GM12864 (cell line): ENCODE measurements around the gene ITGA3.
"Not testable (repeated sequence)": the region's sequence is repeated elsewhere in the genome, so short reads cannot be mapped to it uniquely, and the experiment has no call there.

Experiments
- DNase-seq: peaks from one replicate; pipeline ENCODE4 v3.0.0-alpha.2; 2011; ENCODE audit warnings: low read depth
- H3K4me3 ChIP-seq: 2 replicates; pipeline ENCODE4 v1.5.1; 2011; ENCODE audit warnings: mild to moderate bottlenecking, low read depth, low read length, control low read depth
- TF ChIP-seq, protein P1 (sequence below): IDR thresholded peaks from 2 replicates; pipeline ENCODE4 v1.5.1; 2011; ENCODE audit warnings: low read depth, mild to moderate bottlenecking, moderate library complexity, low read length, control low read depth, inconsistent platforms; ENCODE audit errors: missing control alignments

The ITGA3 gene

DNA sequence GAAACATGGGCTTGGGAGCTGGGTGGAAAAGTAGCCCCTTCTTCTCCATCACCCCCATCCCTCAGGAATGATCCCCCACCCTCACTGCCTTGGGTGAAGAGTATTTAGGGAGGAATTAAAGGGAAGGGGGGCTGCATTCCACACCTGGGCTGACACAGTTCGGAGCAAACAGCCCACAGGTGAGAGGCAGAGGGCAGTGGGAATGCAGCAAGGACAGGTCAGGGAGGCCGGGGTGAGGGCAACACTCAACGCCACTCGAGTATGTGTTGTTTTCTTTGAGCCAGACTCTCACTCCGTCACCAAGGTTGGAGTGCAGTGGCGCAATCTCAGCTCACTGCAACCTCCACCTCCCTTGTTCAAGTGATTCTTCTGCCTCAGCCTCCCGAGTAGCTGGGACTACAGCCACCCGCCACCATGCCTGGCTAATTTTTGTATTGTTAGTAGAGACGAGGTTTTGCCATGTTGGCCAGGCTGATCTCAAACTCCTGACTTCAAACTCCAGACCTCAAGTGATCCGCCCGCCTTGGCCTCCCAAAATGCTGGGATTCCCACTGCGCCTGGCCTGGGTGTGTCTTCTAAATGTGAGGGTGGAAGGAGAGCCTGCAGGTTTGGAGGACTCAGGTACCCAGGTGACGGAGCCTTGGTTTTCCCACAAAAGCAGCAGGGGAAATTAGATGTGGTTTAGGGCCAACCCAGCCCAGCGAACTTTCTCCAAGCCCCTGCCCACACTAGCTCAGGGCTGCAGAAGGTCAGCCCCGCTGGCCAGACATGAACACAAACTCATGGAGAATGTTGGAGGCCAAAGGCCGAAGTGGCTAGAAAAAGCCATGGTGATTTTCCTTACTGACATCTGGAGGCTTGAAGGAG is 21.2 kb upstream of the ITGA3 start:
- no peak overlapping the region for H3K4me3 ChIP-seq
- DNase-seq = no peak
- TF ChIP-seq, protein P1, sequence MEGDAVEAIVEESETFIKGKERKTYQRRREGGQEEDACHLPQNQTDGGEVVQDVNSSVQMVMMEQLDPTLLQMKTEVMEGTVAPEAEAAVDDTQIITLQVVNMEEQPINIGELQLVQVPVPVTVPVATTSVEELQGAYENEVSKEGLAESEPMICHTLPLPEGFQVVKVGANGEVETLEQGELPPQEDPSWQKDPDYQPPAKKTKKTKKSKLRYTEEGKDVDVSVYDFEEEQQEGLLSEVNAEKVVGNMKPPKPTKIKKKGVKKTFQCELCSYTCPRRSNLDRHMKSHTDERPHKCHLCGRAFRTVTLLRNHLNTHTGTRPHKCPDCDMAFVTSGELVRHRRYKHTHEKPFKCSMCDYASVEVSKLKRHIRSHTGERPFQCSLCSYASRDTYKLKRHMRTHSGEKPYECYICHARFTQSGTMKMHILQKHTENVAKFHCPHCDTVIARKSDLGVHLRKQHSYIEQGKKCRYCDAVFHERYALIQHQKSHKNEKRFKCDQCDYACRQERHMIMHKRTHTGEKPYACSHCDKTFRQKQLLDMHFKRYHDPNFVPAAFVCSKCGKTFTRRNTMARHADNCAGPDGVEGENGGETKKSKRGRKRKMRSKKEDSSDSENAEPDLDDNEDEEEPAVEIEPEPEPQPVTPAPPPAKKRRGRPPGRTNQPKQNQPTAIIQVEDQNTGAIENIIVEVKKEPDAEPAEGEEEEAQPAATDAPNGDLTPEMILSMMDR = no peak

DNA sequence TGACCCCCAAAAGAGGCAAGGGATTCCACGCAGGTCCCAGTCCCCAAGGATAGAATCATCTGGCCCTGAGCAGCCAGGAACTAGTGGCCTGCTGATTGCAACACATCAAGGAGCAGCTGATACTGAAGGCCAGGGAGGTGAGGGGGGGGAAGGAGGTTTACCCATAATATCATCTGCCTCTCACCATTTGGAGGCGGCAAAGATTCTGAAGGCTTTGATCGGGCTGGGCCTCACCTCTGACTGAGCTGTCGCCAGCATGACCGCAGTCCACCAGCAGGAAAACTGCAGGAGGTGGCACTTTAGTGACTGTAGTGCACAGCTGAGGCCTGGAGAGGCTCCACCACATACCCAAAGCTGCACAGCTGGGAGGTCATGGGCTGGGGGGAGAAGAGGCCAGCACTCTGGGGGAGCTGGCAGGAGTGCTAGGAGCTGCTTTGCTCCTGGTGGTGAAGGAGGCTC is 20.5 kb upstream of the ITGA3 start:
- H3K4me3 ChIP-seq = no peak overlapping the region
- TF ChIP-seq, protein P1 = no peak
- DNase-seq = no peak

DNA sequence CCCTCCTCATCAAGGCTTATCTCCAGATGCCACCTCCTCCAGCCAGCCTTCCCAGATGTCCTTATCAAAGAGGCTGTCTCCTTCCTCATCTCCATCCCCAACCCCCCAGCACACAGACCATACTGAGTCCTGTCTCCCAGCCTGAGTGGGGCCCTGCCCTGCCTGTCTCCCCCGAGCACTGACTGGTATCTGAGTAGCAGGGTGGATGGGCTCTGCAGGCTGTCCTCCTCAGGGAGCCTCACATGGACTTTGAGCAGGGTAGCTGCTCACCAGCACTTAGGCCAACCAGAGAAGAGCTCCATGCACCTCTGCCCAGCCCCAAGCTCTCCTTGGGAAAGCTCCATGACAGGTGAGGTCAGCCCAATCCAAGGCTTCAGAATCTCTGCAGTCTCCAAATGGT is 20.0 kb upstream of the ITGA3 start:
- H3K4me3 ChIP-seq = no peak overlapping the region
- TF ChIP-seq, protein P1 = no peak
- no peak for DNase-seq

DNA sequence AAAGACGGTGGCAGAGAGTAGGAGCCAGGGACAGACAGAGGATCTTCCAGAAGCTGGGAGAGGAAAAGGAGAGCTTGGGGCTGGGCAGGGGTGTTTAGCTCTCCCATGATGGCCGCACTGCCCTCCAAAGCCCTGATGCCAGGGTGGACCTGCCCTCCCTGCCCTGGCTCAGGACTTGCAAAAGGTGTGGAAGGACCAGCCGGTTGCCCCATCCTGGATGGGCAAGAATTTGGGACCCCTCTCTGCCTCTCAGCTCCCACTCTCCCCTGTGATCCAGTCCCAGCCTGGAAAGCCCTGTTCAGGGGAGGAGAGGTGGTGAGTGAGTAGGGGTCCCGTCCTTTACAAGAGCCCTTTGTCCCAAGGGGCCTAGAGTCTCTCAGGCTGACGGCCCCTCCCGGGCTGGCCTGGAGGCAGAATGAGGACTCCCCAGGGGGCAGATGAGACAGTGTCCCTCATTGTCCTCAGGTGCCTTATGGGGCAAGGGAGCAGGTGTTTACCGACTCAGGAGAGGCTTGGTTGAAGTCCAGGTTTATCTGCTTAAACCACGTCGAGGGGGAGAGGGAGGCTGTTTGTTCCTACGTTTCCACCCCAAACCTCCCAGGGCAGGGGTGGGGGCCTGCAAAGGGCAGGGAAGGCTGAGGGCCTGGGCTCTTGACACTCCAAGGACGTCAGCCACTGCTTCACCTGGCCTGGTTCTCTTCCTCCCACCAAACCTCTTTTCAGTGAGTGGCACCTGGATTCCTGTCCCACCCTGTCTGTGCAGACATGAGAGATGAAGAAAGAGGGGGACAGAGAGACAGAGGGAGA is 19.3 kb upstream of the ITGA3 start:
- TF ChIP-seq, protein P1 = no peak
- H3K4me3 ChIP-seq = no peak overlapping the region
- DNase-seq = no peak

GRCh38 chr17:50037321-50038107 is 18.4 kb upstream of the ITGA3 start:
- H3K4me3 ChIP-seq = no peak overlapping the region
- no peak for DNase-seq
- TF ChIP-seq, protein P1 = no peak

DNA sequence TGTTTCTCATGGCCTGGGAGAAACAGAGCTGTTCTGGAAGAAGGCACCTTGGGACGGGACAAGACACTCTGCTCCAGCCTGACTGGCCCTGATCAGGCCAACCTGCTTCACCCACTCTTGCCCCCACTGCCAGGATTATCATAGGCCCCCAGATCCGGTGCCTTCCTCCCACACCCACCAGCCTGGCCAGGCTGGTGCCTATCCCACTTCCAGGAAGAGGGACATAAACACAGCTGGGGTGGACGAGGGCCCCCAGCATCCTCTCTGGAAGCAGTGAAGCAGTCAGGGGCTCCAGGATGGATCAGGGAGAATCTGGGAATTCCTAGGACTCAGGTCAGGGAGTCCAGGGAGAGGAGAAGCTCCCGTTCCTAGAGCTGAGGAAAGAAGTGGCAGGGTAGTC is 16.9 kb upstream of the ITGA3 start:
- no peak for DNase-seq
- TF ChIP-seq, protein P1 = no peak
- H3K4me3 ChIP-seq = no peak overlapping the region

- not testable (repeated sequence) for DNase-seq, H3K4me3 ChIP-seq
Observed at GRCh38 chr17:50040496-50040895, 15.4 kb upstream of the ITGA3 start.
